HG03469 (cell line): ENCODE data around the gene ERCC2.
"Not testable (repeated sequence)": the region's sequence is repeated elsewhere in the genome, so short reads cannot be mapped to it uniquely, and the experiment has no call there.

ENCODE experiments used
- ATAC-seq: cut with Tn5 transposase; IDR thresholded peaks from one replicate; pipeline ENCODE4 v1.9.1; 2021; ENCODE audit warnings: mild to moderate bottlenecking, moderate library complexity, moderate number of reproducible peaks; ENCODE audit not compliant: unreplicated experiment

ERCC2 gene

GRCh38 chr19:45339629-45340028 is 30.7 kb downstream of the ERCC2 start:
- no peak for ATAC-seq

DNA sequence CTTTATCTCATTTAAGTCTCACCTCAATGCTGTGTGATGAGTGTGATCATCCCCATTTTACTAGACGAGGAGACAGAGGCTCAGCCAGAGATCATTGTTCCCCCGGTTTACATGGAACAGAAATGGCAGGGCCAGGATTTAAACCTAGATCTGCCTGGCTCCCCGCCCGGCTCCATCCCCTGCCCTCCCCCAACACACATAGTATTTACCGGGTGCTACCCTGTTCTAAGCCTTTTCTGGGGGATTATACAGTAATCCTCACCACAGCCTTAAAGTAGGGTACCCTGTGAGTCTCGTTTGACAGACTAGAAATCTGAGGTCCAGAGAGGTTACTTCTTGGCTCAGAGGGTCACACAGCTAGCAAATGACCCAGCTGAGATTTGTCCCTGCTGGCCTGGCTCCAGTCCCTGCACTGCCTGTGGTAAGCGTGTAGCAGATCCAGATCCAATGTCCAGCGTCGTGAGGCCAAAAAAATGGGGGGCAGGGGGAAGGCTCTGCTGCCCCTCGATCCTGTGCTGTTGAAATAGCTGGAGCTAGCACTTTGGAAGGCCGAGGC is 33.6 kb downstream of the ERCC2 start:
- no peak for ATAC-seq

GRCh38 chr19:45334881-45335280 is 35.5 kb downstream of the ERCC2 start:
- not testable (repeated sequence) for ATAC-seq

DNA sequence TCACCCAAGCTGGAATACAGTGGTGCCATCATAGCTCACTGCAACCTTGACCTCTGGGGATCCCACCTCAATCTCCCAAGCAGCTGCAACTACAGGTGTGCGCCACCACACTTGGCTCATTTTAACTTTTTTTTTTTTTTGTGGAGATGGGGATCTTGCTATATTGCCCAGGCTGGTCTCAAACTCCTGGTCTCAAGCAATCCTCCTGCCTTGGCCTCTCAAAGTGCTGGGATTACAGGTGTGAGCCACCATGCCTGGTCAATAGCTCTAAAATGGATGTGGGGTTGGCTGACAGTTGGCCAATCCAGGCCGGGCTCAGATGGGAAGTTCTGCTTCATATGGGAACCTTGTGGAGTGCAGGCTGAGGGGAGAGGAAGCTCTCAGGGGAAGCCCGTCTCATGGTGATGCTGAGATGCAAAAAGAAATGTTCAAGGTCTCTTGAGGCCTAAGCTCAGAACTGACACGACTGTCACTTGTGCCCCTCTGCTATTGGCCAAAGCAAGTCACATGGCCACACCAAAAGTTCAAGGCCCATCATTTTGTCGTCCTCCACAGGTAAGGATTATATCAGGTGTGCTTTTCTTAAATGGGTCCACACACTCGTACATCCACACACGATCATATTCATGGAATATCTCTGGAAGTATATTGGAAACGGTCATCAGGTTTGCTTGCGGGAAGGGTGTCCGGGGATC is 36.6 kb downstream of the ERCC2 start:
- ATAC-seq = no peak

DNA sequence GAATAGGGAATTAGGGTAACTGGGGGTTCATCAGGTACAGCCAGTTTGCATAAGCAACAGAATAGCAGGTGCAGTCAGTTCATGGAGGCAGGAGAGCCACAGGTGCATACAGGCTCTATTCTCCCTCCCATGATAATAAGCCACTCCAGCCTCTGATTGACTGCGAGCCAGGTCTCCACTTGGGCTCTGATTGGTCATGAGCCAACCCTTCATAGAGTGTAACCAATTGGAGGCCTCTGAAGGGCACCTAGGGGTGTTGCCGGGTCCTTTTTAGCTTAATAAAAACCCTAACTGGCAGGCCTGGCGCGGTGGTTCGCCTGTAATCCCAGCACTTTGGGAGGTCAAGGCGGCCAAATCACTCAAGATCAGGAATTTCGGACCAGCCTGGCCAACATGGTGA is 39.0 kb downstream of the ERCC2 start:
- ATAC-seq = no peak

DNA sequence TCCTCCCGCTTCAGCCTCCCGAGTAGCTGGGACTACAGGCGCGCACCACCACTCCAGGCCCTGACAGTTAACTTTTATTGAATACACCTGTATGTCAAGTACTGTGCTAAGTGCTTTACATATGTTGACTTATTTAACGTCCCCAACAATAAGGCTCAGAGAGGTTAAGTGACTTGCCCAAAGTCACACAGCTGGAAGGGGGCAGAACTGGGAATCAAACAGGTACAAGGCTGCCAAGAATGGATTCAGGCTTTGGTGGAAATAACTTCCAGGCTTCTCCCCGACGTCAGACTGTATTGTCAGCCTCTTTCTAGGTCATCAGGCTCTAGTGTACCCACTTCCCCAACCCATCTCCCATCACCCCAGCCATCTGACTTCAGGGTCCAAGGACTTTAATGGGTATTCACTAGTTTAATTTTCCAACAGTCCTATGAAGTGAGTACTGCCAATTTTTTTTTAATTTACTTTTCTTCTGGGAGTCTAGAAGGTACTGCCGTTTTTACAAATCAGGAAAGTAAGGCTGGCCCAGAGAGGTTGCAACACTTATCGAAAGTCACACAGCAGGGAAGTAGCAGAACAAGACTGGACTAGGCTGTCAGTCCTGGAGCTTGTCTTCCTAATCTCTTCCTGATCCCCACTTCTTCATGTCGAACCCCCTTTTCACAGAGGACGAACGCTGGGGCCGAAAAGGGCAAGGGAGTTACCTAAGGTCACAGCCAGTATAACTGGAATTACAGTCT is 42.8 kb downstream of the ERCC2 start:
- ATAC-seq = no peak

DNA sequence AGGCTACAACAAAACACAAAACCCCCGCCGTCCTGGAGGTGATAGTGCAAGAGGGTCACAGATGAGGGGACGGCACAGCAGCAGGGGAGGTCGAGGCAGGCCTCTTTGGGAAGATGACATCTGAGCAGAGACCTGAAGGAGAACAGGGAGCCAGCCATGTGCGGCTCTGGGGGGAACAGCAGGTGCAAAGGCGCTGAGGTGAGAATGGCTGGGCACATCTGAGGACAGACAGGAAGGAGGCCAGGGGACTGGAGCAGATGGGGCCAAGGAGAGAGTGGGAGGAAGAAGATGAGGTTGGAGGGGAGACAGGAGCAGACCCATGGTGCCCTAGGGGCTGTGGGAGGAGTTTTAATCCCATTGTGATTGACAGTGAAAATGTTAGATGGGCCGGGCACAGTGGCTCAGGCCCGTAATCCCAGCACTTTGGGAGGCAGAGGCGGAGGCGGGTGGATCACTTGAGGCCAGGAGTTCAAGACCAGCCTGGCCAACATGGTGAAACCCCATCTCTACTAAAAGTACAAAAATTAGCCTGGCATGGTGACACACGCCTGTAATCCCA is 45.9 kb downstream of the ERCC2 start:
- ATAC-seq = no peak

DNA sequence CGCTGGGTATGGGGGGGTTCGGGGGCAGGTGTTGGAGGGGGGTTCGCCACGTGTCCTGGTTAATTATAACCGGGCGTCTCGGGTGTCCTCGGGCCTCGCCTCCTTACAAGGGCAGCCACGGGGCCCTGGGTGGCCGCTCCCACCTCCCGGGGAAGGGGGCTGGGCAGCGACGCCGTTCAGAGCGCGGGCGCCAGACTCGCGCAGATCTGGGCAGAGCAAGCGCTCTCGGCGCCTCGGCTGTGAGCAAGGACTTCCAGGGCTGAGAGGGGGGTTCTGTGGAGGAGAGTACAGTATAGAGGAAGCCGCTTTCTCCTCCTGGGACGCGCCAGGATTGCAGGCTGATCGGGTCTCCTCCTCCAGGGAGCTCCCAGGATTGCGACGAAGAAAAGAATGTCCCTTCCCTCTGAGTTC is 46.7 kb downstream of the ERCC2 start:
- ATAC-seq = no peak

- ATAC-seq = no peak
Measured at GRCh38 chr19:45322744-45323281, 47.6 kb downstream of the ERCC2 start, which contains the start of gene CKM. Gene CKM, minus strand, starts transcription at chr19:45322875. Its CDS starts 3,162 bp downstream, at chr19:45319713.

DNA sequence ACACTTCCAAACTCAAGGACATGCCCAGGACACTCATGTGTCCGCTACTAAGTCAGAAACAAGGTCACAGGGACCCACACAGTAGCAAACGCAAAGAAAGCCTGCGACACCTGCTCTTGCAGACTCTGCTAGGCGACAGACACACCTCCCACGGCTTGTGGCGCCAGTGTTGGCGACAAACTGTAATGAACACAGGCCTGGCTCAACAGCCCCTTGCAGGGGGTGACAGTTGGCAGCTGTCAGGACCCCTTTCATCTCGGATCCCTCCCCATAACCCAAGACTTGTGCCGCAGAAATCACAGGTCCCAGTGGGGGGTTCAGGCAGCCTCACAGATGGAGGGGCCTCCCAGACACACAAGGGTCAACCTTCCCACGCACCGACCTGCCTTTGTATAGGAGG is 48.1 kb downstream of the ERCC2 start:
- ATAC-seq = no peak

- ATAC-seq = no peak
Measured at GRCh38 chr19:45321848-45322247, 48.5 kb downstream of the ERCC2 start.

DNA sequence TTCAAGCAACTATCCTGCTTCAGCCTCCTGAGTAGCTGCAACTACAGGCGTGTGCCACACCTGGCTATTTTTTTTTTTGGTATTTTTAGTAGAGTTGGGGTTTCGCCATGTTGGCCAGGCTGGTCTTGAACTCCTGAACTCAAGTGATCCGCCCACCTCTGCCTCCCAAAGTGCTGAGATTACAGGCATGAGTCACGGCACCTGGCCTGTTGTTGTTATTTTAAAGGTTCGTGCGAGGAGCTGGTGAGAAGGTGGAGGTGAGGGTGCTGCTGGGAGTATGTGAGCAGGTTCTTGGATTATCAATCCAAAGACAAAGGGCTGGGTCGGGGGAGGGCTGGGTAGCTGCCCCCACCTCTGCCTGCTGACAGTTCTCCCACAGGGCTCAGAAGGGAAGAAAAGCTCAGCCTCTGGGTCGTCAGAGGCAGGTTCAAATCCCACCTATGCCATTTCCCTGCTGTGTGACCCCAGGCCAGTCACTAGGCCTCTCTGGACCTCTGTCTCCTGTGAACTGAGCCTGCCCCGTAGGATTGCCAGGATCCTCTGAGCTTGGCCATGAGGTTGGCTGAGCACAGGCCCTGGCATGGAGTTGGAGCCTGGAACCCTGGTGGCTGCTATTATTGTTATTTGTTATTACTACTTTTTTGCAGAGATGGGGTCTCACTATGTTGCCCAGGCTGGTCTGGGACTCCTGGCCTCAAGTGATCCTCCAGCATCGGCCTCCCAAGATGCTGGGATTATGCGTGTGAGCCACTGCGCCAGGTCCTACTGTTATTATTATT is 49.2 kb downstream of the ERCC2 start:
- no peak for ATAC-seq

GRCh38 chr19:45315304-45315703 is 55.1 kb downstream of the ERCC2 start:
- ATAC-seq = no peak

- ATAC-seq = no peak
Measured at GRCh38 chr19:45314708-45315245, 55.6 kb downstream of the ERCC2 start.

DNA sequence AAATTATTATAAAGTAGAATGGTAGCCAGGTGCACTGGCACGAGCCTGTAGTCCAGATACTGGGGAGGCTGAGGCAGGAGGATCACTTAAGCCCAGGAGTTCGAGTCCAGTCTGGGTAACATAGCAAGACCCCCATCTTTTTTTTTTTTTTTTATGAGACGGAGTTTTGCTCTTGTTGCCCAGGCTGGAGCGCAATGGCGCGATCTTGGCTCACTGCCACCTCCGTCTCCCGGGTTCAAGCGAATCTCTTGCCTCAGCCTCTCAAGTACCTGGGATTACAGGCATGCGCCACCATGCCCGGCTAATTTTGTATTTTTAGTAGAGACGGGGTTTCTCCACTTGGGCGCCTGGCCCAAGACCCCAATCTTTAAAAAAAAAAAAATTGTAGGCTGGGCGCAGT is 58.1 kb downstream of the ERCC2 start:
- not testable (repeated sequence) for ATAC-seq

- ATAC-seq = no peak
Measured at GRCh38 chr19:45311621-45312020, 58.8 kb downstream of the ERCC2 start.

DNA sequence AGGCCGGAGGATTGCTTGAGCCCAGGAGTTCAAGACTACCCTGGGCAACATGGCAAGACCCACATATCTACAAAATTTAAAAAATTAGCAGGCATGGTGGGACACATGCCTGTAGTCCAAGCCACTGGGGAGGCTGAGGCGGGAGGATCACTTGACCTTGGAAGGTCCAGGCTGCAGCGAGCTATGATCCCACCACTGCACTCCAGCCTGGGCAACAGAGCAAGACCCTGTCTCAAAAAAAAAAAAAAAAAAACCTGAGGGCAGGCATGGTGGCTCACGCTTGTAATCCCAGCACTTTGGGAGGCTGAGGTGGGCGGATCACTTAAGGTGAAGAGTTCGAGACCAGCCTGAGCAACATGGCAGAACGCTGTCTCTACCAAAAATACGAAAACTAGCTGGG is 61.1 kb downstream of the ERCC2 start:
- ATAC-seq = not testable (repeated sequence)

GRCh38 chr19:45307361-45307760 is 63.0 kb downstream of the ERCC2 start:
- ATAC-seq = no peak

DNA sequence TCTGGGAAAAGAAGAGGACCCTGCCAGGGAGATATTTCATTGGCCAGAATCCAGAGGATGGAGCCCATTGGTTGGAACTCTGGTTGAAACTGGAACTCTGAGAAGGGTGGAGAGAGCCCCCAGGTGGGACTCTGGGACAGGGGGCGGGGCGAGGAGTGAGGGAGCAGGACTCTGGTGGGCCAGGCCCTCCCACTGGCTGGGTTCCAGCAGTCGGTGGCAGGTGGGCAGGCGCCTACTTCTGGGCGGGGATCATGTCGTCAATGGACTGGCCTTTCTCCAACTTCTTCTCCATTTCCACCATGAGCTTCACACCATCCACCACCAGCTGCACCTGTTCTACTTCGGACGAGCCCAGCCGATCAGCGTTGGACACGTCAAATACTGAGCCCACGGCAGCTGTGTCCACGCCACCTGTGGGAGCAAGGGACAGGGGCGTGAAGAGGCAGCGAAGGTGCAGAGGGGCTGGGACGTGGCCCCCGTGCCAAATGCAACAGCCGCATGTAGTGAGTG is 63.8 kb downstream of the ERCC2 start:
- ATAC-seq = no peak

- no peak for ATAC-seq
Measured at GRCh38 chr19:45306040-45306439, 64.3 kb downstream of the ERCC2 start.
